ENCODE measurements around the gene ATP10B.

The ATP10B gene

DNA sequence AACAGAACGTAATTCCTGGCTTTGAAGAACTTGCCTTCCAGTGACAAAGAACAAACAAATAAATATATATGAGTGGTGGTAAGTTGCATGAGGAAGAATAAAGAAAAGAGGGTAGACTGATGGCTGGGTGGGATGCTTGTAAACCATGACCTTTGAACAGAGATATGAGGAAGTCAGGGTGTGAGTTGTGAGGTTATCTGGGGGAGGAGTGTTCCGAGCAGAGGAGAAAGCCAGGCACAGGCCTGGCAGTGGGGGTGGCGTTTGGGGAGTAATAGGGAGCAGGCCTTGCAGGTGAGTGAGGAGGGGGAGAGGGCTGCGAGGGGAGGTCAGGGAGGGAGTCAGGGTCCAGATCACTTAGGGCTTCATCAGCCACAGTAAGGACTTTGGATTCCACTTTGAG, 217.0 kb downstream of the ATP10B start:
- no peak for DNase-seq (ENCODE audit: low spot score)

DNA sequence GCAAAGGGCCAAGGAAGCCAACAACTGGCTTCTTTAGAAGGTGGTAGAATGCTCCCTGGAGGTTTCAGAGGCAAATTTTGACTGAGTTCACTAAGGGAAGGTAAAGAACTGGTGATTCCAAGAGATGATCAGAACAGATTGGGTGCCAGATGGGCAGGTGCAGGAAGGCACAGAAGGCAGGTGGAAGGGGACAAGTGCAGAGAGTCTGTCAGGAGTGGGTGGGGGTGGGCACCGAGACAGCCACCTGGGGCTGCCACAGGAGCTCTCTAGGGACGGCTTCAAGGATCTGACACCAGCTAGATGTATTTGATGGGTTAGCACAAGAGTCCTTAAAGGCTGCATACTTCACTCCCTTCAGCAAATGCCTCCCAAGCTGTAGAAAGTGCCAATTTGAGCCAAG, 223.0 kb downstream of the ATP10B start:
- DNase-seq (ENCODE audit: low spot score), result no peak

DNA sequence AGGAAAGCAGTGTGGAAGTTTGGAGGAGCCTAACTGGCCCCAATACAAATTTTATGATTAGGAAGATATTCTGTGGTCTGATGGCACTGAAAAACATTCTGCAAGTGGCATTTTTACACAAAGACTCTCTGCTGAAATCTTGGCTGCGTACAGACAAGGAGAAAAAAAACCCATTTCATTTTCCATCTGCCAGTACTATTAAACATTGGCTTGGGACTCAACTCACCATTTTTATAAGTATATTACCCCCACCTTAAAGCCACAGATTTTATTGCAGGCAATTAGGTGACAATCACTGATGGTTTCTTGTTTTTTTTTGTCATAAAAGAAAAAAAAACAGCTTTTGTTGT, 223.4 kb downstream of the ATP10B start:
- DNase-seq (ENCODE audit: low spot score), result no peak

DNA sequence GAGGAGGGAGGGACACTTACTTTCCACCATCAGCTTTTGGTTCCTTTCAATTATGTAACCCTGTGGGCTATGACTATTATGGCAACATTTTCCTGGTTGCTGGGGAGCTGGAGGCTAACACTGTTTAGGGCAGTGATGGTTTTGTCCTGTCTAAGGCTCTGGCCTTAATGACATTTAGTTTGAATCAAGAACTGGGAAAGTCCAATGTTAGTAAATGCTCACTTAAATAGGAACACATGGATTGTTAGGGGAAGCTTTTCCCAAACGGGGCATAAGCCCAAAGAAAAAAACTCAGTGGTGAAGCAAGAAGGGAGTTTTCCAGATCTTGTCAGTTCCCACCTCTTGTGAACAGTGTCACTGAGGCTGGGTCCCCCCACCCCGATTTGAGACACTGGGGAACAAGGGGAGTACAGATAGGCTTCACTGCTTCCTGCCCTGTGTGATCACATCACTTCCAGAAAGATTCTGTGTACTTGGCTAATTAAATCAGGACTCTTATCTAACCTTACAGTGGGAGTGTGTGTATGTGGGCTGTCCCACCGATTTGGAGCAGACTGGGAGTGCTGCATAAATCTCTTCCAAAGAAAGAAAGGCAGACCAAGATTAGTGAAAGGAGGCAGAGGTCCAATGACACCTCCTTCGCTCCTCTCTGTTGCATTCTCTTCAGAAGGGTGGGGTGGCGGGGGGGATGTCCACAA, 223.9 kb downstream of the ATP10B start:
- DNase-seq (ENCODE audit: low spot score), result no peak

DNA sequence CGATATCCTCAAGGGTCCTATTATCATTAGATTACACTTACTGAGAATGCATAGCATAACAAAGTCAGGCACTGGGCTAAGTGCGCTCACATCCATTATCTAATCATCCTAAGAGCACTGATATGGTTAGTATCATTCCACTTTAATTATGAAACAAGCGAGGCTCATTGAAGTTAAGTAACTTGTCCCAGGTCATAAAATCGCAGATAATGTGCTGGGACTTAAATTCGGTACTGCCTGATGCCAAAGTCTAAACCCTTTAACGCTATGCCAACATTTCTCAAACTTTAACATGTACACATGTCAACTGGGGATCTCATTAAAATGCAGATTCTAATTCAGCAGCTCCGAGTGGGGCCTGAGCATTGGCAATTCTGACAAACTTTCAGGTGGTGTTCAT, 225.7 kb downstream of the ATP10B start:
- no peak for DNase-seq (ENCODE audit: low spot score)

DNA sequence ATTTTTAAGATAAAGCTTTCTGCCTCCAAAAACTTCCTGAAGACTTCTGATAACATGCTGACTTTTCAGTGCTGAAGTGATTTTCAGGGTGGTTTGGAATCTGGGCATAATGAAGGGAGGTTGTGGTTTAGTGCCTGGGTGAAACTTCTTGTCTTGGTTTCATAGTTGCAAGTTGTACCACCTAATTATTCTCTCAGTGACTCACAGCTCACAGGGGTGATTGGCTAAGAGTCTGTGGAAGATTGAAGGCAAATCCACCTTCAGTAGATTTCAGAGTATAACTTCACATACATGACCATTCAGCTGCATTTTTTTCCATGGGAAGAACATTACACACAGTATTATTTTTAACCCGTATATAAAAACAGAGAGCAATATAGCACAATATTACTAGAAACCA, 230.5 kb downstream of the ATP10B start:
- DNase-seq (ENCODE audit: low spot score), result peak; percentile 70

DNA sequence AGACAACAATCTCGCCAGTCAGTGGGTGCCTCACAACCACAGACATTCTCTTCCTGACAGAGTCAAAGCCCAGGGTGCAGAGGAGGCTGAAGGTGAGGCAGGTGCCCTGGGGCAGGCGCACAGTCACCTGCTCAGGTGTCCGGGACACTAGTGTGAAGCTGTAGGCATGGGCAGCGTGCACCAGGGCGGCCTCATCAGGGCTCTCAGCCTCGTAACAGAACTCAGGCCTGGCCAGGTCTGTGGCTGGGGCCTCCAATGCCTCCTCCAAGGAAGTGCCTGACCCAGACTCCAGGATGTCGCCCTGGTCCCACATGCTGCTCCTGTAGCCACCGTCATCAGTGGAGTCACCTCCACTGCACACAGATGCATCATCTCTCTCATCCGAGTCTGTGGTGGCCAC, 231.6 kb downstream of the ATP10B start:
- no peak for DNase-seq (ENCODE audit: low spot score)

DNA sequence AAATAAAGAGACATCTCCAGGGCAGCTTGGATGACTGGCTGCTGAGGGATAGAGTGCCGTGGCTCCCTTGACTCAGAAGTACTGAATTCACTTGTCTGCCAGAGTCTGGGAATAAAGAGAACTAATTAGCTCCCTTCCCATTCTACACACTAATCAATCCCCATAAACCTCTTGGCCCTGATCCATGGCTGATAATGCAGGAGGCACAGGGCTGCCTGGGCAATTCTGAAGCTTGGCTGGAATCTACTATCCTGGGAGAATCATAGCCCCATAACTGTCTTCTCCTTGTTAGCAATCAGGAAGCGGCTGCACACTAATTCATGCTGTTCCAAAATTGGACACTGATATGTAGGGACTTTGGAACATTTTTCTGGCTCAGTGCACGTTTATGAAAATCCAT, 232.6 kb downstream of the ATP10B start:
- no peak for DNase-seq (ENCODE audit: low spot score)

DNA sequence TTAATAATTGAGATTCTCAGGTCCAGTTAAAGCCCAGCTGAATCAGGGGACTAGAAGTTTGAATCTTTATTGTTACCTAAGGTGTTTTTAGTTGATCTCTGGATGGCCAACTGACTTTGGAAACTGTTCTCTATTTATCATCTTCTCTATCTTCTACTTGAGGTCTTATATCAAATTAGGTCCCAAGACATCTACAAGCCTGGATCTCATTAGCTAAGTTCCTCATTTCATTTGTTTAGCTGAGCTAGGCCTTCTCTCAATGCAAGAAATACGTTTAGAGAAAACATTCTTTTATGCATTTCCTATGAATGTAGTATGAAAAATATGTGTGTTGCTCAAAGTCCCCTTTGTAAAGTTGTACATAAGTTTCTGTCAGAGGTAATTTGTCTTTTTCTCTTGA, 233.7 kb downstream of the ATP10B start:
- DNase-seq (ENCODE audit: low spot score), result no peak

DNA sequence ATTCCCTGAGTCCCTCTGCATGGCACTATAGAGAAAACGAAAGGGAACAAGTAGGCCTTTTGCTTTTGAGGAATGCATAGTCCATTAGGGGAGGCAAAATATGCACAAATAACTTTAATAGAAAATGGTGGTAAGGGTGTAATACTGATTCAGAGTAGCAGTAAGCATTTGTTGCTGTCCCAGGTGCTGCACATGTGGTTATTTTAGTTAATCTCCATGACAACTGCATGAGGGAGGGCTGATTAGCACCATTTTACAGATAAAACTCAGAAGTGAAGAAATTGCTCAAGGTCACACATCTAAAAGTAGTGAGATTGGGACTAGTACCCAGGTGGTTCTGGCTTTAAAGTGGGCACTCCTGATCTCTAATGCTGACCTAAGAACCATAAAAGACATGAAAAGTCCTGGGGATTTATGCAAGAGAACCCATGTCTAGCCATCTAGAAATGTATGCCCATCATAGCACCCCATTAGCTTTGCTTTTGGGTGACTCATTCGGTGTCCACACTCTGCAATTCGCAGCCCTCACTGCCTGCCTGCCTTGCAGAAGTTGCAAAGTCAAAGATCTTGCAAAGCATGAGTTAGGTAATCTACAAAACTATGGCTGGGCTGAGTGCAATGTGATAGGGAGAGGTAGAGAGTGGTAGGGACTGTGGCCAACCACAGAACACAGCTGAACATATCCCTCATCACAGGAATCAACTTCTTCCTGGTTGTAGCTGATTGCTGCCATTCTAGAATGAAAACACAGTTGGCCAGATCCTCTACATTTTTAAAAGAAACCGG, 235.1 kb downstream of the ATP10B start:
- no peak for DNase-seq (ENCODE audit: low spot score)

DNA sequence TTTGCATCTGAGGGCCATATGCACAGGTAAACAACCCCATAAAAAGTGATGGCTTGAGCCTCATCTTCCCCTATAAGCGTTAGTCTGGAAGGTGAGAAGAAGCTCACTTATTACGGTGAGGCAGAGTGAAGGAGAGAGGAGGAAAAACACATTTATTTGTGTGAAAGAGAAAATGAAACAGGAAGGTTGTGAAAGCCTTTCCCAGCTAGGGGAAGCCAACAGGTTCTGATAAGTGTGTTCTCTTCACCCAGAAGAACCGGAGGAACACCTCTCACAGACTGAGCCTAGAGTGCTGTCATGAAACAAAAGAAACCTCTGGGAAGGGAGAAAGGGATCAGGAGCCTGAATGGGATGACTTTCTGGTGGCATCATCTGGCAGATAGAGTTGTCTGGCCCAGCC, 237.9 kb downstream of the ATP10B start:
- DNase-seq (ENCODE audit: low spot score), result no peak

DNA sequence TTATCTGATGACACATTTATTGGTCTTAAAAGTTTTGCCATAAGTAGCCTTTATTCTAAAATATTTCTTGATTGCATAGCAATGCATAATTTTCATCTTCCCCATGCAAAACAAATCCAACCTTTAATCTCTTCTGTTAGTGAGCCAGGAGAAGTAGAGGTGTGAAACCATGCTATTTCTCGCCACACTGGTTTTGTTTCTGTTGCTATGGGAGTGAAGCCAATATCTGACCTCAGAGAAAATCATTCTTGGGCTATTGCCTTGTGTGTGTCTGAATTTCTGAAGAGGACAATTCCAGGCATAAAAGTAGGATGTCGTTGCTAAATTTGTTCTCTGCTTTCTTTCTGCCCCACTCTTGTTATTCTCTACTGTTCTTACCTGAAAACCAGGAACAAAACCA, 246.7 kb downstream of the ATP10B start:
- DNase-seq (ENCODE audit: low spot score), result no peak

DNA sequence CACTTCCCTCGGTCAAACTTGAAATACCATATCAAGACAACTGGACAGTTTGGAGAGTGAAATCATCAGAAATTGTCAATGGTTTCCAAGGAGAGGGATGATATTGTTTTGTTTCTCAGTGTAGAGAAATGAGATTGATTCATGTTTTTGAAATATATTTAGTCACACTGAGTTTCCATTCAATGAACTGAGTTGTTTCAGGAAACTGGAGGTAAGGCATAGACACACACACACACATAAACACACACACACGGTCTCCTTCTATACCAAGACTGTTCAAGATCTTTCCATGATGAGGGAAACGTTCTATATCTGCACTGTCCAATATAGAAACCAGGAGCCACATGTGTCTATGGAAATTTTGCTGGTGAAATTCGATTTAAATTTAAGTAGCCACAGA, 247.5 kb downstream of the ATP10B start:
- DNase-seq (ENCODE audit: low spot score), result no peak

DNA sequence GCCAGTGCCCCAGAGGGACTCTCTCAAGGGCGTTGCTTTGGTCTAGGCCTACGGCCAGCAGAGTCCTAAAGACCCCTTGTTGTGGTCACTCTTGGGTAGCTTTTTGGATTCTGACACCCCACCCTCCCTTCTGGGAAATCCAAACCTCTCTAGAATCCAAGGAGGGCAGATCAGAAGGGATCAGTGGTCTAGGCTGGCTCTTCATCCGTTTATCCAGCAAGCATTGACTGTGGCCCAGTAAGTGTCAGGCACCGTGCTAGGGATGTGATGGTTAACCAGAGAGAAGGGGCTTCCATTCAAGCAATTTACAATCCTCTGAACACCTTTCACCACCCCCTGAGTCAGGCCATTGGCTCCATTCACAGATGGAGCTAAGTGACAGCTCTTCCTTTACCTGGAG, 249.3 kb downstream of the ATP10B start:
- no peak for DNase-seq (ENCODE audit: low spot score)

DNA sequence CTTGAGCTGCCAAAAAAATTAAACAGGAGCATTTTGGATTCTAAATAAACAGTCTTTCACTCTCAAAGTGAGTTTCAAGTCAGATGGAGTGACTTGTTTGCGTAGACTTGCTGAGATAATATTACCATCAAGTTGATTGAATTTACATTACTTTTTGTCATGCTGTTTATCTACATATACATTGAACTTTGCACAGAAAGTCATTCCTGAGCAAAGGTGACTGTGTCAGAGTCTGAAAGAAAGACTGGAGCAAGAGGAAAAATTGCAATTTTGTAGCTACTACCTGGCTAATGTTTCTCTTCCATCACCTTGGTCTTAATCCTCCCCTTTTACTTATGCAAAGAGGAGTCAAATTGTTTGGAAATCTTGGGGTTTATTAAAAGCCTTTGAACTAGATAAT, 251.0 kb downstream of the ATP10B start:
- no peak for DNase-seq (ENCODE audit: low spot score)

DNA sequence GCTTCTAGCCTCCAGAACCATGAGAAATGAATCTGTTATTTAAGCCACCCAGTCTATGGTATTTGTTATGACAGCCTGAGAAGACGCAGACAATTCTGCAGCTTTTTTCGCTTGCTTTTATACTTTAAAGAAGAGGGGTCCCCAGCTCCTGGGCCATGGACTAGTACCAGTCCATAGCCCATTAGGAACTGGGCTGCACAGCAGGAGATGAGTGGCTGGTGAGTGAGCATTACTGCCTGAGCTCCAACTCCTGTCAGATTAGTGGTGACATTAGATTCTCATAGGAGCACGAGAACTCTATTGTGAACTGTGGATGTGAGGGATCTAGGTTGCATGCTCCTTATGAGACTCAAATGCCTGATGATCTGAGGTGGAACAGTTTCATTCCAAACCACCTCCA, 278.7 kb downstream of the ATP10B start:
- no peak for DNase-seq (ENCODE audit: low spot score)

DNA sequence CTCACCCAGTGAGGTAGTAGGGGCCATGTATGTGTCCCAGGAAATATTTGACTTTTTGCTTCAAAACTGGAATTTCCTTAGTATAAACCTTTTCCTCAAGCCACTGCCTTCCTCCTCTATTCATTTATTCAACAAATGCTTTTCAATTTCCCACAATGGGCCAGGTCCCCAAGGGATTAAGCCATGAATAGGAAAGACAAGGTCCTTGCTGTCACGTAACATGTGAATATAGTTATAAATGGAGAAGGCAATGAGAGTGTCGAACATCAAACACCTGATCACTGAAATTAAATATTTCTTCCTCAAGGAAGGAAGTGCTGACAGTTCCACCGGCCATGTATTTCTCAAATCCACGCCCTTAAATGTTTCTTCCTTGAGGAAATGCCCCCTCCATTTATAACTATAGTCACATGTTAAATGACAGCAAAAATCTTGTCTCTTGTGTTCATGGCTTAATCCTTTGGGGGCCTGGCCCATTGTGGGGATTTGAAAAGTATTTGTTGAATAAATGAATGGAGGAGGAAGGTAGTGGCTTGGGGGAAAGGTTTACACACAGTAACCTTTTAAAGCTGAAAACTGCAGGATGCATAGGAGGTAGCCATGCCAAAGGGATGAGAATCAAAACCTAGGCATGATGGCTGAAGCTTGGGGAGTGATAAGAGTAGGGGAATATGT, 284.8 kb downstream of the ATP10B start:
- no peak for DNase-seq (ENCODE audit: low spot score)

DNA sequence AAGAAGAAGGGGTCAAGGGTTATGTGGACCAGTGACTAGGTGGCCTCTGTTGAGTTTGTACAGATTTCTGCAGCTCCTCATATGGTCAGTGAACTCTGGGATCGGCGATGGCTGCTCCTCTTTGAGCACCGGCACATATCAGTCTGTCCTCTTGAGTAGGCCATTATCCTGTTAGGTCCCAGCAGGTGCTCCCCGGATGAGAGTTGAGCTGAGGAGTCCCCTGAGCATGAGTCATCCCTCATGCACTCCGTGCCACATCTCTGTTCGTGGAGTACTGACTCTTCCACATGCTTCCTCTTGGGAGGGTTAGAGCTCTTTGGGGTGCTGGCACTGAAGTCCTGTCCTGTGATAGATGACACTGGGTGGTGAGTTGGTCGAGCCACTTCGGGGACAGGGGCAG, 286.6 kb downstream of the ATP10B start:
- no peak for DNase-seq (ENCODE audit: low spot score)

DNA sequence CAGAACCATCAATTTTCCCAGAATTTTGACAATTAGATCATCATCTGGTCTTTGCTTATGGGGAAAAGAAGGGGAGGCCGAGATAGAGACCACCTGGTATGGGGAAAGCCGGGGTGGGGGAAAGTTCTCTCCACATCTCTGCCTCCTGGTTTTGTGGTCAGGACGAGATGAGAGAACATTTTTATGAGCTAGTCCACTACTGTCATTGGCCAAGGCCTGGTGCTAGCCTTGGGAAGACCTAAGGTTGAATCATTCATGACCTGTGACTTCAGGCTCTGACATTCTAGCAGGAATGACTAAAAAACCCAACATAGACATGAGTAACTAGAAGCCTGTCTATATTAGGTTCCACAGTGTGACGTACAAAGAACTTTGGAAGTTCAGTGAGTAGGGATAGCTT, 295.2 kb downstream of the ATP10B start:
- peak; percentile 95 for DNase-seq (ENCODE audit: low spot score)

DNA sequence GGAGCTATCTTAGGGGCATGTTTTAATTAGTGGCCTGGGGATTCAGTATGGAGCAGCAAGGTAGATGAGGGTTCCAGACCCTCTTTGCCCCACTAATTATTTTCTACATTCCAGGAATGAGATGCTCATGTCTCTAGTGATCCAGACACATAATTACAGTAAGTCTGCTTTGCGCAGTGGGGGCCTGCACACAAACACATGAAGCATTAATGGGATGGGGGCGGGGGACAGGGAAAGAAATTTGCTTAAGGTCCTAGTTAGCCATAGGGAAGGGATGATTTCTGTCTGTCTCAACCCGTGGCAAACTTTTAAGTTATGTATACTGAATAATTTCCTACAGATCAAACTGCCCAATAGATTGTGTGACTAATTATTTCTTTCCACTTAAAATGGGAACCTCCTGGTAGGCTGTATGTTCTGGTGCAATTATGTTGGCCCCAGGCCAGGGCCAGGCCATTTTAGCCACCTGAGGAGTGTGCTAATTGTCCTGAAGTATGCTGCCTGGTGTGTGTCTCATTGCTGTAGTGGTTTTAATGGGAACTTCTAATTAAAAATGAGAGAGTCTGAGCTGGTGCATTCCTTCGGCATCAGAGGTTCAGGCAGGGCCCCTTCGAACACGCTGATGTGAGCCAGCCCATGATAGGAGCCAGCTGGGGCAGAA, 295.9 kb downstream of the ATP10B start:
- peak; percentile 56 for DNase-seq (ENCODE audit: low spot score)

DNA sequence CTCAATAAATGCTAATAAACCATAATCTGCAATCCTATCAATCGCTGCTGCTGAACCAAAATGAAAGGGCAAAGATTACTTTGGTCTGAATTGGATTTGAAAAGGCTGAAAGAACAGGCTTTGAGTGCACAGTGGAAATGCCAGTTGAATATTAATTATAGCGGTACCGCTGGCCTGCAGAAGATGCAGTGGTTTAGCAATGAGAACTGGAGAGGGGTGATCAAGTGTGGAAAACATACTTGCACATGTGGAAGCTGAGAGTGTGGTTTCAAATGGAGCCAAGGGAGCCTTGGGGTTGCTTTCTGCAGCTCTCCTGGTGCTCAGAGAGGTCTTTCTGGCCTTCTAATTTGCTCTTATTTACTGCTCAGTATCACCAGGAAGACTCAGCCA, 296.4 kb downstream of the ATP10B start:
- DNase-seq (ENCODE audit: low spot score), result peak; percentile 20

DNA sequence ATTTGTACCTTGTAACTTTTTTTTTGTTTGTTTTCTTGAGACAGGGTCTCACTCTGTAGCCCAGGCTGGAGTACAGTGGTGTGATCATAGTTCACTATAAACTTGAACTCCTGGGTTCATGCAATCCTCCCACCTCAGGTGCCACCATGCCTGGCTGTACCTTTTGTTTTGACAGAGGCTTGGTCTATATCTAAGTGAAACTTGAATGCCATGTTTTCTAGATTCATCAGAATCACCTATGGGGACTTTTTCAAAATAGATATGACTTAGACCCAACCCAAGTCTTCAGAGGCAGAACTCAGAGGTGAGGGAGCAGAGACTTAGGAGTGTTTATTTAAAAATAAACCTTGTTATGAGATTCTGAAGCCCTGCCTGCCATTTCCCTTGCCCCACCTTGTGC, 301.9 kb downstream of the ATP10B start:
- DNase-seq (ENCODE audit: low spot score), result no peak

Data from kidney tubule cell (primary cell).